Stromal cell of bone marrow (primary cell): Measurements from ENCODE around the gene NPHP4.

Experiments
- DNase-seq: peaks from one replicate; pipeline ENCODE4 v3.0.0-alpha.2; 2012; ENCODE audit warnings: low read depth

Gene NPHP4

DNA sequence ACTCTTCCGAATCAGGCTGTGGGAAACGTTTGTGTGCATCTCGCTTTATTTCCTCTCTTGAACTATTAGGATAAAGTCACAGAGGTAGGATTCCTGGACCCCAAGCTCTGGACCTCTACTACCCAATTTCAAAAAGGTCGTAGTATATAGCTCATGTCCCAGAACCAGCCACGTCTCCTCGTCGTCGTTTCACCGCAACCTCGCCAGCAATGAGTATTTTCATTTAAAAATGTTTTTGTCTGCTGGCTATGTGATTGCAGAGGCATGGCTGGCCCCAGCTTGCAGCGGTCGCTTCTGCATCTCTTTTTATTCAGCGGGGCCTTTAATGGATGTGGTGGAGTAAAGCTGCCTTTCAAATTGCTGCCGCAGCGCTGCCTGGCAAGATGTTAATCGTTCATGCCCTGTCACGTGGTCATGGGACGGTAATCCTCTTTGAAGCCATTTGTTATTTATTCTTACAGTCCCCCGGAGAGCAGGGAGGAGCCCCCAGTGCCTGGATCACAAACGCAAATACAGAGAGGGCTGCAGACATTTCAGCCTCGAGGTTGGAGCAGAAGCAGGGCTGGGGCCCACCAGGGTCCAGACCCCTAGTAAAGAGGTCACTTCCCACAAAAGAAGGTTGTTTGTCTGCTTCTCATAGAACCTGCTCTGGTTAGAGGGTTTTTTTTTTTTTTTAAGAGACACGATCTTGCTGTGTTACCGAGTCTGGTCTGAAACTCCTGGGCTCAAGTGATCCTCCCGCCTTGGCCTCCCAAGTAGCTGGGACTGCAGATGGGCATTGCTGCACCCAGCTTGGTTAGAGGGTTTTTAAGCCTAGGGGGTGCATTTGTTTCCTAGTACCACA, 11.6 kb upstream of the NPHP4 start:
- no peak for DNase-seq

DNA sequence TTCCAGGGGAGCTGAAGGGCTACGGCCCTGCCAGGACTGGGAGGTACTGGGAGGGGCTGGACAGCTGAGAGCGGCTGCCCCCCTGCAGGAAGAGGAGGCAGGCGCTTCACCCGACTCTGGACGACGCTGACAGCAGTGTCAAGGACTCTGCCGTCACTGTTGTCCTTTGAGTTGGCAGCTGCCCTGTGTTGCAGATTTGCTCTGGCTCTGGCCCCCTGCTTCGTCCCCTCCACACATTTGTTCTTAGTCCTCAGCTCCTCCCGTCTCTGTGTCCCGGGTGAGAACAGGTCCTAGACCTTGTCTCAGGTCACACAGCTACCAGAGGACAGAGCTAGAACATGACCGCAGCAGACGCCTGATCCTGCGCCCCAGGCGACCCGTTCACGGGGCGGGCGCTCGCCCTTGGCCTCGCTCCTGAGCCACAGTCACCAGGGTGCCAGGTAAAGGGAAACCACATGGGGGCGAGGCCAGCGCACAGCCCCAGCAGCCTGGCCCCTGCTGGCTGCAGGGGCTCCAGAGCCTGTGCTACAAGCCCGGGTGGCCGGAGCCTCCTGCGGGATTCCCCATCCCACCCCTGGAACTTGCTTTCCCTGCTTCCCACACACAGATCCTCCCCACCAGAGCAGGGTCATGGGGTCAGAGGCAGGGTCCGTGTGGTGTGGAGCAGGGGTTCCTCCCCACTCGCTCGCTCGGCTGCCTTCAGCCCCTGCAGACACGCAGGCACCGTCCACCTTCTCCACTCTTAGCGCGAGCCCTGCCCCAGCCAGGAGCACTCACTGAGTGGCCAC, 10.7 kb upstream of the NPHP4 start:
- DNase-seq = no peak

- DNase-seq = no peak
Measured at GRCh38 chr1:6001992-6002576, 9.9 kb upstream of the NPHP4 start.

- DNase-seq = no peak
Measured at GRCh38 chr1:6000444-6001288, 8.4 kb upstream of the NPHP4 start.

- no peak for DNase-seq
Measured at GRCh38 chr1:5999711-6000443, 7.7 kb upstream of the NPHP4 start.

DNA sequence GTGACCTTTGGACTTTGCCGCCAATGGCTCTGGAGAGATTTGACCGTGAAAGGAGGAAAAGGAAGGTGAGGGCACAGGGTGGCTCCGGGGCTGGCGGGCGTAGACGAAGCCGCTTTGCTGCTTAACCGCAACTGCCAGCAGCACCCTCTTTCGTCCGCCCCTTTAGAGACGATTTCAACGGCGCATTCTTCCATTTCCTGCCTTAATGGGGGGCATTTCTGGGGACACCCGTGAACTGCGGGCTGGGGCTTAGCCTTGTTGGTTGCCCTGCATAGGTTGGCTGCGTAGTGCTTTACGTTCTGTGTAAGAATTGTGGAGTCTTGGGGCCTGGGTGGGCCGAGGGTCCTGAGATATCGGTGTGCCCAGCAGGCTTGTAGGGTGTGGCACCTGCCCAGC, 6.7 kb upstream of the NPHP4 start:
- no peak for DNase-seq

- DNase-seq = no peak
Measured at GRCh38 chr1:5998051-5998905, 6.1 kb upstream of the NPHP4 start.

DNA sequence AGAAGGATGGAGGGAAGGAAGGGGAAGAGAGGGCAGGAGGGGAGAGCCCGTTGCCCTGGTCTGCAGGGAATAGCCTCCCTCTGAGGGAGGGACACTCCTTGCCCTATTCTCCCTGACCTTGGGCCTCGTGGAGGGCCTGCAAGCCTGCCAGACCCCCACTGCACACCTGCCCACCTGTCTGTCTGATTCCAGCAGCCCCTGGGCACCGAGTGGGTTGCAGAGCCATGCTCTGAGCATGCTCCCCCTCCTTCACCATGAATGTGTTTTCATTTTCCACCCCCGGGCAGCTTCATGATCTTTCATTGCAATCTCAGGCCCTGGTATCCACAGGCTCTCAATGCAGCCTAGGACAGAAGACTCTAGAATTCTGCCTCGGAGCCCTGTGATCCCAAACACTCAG, 5.1 kb upstream of the NPHP4 start:
- DNase-seq = no peak

- DNase-seq = no peak
Measured at GRCh38 chr1:5996641-5997270, 4.5 kb upstream of the NPHP4 start.

DNA sequence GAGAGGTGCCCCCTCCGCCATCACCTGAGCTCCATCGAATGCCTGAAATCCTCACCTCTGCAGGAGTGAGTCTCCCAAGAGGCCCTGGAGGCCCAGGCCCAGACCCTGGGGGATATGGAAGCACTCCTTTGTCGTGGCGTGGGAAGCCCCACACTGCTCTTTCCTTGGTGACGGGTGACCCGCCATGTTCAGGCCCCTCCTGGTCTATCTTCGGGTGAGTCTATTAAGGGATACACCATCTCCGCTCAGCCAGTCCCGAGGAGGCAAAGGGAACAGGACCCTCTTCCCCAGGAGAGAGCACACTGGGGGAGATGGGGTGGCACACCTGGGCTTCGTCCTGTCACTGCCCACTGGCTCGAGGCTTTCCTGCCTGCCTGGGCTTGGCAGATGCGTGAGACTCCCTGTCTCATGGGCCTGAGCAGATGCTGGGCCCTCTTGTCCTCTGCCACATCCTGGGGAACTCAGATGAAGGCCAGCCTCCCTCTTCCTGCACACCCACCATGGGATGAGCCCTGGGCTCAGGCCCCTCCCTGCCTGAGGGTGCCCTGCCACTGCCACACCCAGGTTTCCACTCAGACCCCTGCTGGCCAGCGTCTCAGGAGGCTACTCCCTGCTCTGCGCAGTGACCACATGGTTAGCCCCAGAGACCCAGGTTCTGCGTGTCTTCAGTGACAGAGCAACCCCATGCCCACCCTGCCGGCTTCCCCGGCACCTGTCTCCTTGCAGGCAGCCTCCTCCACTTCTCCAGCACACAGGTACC, 3.8 kb upstream of the NPHP4 start:
- DNase-seq = no peak

DNA sequence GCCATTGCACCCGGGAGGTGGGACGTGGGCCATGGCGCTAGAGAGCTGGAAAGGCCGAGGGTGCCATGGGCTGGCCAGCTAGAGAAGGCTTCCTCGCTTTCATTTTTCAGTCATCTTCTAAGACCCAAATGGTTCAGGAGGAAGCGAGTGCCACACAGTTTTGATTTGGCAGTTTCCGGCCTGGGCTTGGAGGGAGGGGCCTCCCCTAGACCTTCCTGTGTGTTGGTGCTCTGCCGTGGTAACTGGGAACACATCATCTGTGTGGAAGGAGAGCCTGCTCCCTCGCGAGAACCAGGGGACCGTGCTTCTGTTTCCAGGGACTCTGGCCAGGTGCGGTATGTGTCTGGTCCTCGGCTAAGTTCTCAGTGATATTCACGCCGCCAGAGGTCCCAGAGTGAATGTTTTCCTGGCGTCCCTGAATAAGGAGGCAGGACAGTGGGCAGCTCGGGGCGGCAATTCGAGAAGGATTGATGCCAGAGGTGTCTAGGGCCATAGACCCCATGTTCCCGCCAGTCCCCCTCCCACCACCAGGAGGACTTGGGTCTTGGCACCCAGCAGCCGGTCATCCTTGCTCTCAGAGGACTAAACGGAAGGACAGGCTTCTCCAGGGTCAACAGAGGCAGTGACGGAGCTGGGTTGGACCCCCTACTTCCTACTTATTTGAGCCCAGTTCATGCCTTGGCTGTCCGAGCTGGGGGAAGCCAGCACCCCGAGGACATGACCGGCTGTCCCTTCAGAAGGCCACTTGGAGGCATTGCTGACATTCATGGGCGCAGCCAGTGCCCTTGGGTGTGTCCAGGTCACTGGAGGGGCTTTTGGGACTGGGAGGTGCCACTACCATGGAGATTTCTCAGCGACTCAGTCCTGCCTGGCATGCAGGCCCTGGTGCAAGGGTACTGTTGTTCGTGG, 2.7 kb upstream of the NPHP4 start:
- no peak for DNase-seq

GRCh38 chr1:5993556-5994491, 1.6 kb upstream of the NPHP4 start:
- DNase-seq = no peak

DNA sequence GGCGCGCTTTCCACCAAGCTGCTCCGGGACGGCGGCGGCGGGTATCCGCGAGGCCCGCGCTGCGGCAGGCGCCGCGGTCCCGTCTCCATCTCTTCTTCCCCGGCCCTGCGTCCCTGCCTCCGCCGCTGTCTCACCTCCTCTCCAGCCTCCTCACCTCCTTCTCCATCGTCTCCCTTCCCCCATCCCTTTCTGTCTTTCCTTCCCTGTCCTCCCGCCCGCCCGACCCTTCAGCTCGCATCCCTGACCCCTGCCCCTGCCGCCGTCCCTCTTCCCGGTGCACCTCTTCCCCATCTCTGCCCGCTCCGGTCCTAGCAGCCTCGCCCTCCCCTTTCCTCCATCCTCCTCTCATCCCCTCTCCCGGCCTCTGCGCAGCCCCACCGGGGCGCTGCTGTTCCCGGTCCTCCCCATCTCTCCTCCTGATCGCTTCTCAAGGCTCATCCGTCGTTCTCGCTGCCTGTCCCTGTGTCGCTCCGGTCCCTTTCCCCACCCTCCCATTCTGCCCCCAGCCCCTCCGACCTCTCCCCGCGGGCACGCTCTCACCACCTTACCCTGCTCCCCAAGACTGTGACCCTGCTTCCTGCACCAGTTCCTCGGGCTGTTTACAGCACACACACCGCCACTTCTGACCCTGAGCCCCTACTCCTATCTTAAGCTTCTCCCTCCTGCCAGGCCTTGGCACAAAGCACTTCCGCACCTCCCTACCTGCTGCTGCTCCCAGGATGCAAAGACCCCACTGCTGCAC, 760 bp upstream of the NPHP4 start:
- DNase-seq = no peak

GRCh38 chr1:5991381-5992025, 722 bp downstream of the NPHP4 start:
- DNase-seq = no peak

DNA sequence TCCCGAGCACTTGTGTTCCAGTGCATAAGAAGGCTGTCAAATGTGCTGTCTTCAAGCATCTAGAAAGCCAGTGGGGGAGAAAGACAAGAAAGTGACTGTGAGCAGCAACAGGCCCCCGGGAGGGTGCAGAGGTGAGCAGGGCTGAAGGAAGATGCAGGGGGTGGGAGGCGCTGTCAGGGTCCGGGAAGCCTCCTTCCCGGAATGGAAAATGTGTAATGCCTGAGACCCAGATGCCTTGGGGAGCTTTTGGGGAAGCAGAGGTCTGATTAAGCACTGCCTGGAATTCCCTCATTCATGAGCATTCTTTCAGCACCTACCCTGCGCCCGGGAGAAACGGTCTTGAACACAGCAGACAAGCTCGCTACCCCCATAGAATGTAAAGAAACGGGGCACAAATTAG, 1.3 kb downstream of the NPHP4 start:
- DNase-seq = no peak
